ENCODE results near the gene ITPKB.

DNA sequence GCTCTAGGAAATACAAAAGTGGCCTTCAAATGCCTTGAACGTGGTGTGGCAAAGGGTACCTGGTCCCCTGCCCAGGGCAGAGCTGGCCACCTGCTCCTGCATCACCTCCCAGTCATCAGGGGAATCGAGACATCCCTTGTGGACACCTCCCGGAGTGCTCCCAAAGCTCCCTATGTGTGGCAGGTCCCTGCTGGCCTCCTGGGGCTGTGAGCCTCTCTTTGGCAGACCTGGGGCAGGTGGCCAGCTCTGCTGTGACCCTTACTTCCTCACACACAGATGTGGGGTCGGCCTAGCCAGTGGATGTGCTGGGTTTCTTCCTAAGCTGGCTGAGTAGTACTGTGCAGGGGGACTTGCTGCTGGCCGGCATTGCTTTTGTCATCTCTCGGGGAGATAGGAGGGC lies 86.5 kb downstream of the ITPKB start:
- no peak for TF ChIP-seq EZH2 (optimal IDR thresholded peaks at IDR 0.05; ENCODE audit: low read depth, low read length)
- no peak for TF ChIP-seq CTCF (IDR thresholded peaks at IDR 0.05; ENCODE audit: low read length)

All from MM.1S (cell line).